Right renal pelvis (tissue), 4 donors: ENCODE data around the gene SLC9B1. TPM values are rescaled to one million over a fixed set of nuclear protein-coding genes. Genes with fewer than 3 reads are reported as not detected.

Experiments
- DNase-seq, 4 donors: peaks; one replicate each; pipeline ENCODE4 v3.0.0-alpha.2; 2013; ENCODE audit warnings: low read depth in 4 of 4, low spot score in 3 of 4, missing footprints in 1 of 4
- polyA plus RNA-seq, 4 donors: library from polyadenylated mRNA; unstranded; fragments of 120-200 nt; gene quantifications; one replicate each; pipeline ENCODE4 v1.2.1, GENCODE V29; 2013; ENCODE audit not compliant: insufficient read length in 4 of 4

Gene SLC9B1
- 1 to 10 TPM; 2.9 to 3.8 (median 3.4) TPM for polyA plus RNA-seq

DNA sequence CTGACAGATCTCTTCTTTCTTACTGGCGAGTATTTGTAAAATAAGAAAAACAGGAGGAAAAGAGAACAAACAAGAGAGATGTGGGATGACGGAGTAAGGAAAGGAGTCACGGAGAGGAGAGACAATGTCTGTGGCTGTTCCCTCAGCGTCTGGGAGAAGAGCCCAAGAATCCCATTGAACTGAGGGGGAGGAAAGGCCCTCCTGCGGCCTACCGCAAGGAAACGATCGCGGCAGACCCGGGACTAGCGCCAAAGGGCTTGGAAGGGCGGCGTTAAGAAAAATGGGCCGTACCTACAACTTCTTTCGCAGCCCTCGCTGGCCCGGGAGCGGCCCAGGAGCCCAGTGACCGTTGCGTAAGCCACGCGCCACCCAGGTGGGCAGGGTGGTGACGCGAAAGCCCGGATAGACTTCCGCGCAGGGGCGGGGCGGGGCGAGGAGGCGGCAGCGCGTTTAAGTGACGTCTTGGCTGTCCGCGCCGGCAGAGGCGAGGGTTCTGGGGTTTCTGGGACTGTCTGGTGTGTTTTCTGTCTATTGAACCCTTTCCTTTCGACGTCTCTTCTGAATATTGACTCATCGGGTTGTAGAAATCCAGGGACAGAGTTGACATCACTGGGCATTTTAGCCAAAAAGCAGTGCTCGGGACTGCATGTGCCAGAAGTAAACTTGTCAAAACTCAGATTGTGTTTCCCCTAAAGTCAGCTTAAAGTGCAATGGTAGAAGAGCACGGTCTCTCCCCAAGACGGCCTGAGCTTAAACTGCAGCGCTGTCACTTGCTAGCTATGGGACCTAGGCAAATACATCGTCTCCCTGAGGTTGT is at the start of gene SLC9B1:
Gene SLC9B1, minus strand, starts transcription at position 398 of the 817 bp plus-strand sequence. CDS start 27,994 bp downstream, outside the sequence.
- DNase-seq: peak; percentile 82 to 86 (median 83)

- DNase-seq: no peak
Observed at GRCh38 chr4:103067841-103068547, 48.5 kb upstream of the SLC9B1 start.

DNA sequence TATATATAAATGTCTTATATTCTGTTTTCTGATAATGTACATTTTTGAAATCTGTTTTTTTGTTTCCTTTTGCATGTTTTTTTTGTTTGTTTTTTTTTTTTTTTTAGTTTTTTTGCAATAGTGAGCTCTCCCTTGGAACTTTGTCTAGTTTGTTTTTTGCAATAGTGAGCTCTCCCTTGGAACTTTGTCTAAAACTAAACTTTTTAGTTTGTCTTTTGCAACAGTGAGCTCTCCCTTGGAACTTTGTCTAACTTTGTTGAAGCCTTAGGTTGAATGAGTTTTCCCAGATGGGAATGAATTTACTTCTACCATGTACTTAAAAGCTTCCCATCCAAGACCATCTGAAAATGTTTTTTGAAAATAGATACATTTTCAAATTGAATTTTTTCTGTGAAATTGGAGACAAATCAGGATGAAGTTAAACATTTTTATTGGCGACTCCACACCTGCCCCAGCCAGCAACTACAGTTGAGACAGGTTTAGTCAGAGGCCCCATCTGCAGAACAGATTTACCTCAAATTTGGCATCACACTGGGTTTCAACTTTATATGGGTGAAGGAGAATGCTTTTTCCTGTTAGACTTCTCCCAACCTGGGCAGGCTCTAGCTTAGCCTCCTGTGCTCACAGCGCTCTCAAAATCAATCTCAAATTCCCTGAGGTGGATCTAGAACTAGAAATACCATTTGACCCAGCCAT is 41.1 kb upstream of the SLC9B1 start:
- no peak for DNase-seq

DNA sequence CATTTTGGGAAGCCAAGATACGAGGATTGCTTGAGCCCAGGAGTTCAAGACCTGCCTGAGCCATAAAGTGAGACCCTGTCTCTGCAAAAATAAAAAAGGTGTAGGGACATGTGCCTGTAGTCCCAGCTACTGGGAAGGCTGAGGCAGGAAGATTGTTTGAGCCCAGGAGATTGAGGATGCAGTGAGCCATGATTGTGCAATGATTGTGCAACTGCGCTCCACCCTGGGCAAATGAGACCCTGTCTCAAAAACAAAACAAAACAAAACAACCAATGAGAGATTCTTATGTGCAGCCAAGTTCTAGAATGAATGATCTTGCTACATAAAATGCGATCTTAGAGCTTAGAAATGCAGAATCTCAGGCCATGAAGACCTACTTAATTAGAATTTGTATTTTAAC is 34.5 kb upstream of the SLC9B1 start:
- no peak for DNase-seq

DNA sequence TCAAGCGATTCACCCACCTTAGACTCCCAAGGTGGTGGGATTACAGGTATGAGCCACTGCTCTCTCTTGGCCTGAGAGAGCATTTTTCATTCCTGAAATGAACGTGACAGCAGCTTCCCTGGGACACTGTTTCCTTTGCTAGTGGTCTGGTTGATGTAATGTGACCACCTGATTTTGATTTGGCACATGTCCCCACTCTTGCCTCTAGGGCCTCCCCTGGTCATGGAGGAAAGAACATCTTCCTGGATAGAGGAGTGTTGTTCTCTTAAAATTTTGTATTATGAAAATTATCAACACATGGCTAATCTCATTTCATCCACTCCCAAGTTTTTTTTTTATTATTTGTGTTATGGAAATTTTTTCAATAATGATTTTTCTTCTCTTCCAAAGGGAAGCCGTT is 33.3 kb upstream of the SLC9B1 start:
- no peak for DNase-seq

- DNase-seq: no peak
Observed at GRCh38 chr4:103052145-103052544, 32.6 kb upstream of the SLC9B1 start.

DNA sequence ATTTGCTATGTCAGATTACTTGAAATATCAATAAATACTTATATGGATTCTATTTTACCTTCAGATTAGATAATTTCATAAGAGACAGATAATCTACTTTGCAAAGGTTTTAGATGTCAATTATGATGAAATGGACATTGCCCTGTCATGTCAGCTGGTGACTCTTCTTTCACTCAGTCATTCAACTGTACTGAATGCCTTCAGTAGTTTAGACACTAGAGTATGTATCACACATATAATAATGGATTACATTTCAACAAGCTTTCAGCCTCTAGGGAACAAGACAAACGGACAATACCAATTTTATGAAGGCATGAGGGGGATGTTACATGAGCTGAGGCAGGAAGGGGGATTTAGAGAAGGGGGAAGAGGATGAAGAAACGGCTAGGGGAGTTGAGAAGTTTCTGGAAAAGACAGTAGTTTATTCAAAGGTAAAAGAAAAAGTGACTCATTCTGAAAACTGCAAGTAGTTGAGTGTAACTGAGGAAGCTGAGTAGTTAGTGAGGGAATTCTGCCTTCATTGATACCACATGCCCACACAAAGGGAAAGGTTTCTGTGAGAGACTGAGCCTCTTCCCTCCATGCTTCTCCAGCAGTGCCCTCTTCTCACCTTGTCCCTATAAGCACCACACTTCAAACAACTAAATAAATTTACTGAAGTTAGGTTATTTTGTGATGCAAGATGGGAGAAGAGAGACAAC is 31.4 kb upstream of the SLC9B1 start:
- no peak for DNase-seq

DNA sequence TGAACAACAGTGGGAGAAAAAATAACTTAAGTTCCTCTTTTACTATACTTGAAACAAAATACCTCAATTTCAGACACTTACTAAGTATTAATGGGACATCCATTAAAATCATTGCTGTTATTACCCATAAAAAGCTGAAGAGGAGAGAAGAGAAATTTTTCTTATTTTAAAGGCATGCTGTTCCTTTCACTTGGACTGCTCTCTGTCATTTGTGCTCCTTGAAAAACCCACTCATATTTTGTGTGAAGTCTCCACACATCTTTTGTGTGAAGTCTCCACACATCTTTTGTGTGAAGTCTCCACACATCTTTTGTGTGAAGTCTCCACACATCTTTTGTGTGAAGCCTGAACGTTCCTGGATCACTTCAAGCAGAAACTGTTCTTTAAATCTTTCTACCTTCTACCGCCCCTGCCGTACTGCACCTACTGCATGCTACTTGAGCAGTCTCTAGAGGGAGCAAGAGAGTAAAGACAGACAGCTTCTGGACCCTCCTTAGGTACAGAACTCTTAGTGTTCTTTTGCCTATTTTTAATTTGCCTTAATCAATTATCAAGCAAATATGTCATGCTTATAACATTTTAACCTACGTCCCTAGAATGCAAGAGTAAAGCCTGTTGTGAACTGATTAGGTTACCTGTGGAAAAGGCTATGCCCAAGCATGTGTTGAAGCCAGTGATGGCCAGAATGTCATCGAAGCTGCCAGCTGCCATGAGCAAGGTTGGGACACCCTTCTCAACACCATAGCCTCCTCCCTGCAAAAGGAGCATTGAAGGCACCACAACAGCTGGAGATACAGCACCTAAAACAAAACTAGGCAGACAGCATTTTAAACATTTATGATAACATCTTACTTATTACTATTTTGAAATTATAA is 27.1 kb upstream of the SLC9B1 start:
- DNase-seq: peak in 3 of 4 donors; percentile 2 to 11 (median 3)

DNA sequence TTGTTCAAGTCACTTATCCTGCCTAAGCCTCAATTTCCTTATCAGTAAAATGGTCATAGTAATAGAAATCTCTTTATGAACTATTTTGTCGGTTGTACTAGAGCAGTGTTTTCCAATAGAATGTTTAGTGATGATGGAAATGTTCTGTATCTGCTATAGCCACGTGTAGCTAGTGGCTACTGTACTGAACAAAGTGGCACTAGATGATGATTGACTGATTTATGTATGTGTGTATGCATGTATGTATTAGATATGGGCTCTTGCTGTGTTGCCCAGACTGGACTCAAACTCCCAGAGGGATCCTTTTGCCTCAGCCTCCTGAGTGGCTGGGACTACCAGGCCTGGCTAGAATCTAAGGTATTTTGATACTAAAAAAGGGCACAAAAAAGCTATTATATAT is 24.7 kb upstream of the SLC9B1 start:
- DNase-seq: no peak

GRCh38 chr4:103036169-103036568 is 16.7 kb upstream of the SLC9B1 start:
- no peak for DNase-seq

DNA sequence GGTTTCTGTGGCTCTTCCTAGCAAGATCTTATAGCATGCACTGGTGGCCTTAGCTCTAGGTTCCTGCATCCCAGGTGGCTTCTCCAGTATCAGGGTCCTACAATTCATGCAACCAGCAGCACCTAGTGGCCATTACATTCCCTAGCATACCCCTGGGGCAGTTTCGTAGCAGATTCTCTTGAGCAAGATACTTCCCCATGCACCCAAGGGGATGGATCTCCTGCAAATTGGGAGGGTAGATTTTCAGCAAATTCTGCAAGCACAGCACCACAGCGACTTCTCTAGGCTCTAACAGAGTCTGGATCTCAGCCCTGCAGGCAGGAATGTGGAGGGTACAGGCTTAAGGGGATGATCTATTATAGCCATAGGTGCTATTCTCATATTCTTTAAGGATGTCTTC is 13.1 kb upstream of the SLC9B1 start:
- DNase-seq: no peak

GRCh38 chr4:103030791-103031190 is 11.3 kb upstream of the SLC9B1 start:
- DNase-seq: no peak

DNA sequence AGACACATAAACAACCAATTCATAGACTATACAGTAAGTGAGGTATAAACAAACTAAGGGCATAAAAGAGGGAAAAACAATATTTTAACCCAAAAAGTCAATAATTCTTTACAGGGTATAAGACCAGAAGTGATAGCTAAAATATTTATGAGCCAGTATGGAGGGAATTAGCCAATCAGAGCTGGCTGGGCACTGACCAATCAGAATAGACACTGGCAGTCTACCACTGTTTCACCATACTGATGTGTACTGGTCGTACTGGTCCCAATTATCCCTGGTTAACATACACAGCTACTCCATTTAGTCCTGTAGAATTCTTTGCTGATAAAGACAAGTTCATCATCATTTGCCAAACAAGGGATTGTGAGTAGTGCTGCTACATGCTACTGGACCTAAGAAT is 9.8 kb upstream of the SLC9B1 start:
- no peak for DNase-seq

GRCh38 chr4:103026868-103027267 is 7.4 kb upstream of the SLC9B1 start:
- DNase-seq: no peak

DNA sequence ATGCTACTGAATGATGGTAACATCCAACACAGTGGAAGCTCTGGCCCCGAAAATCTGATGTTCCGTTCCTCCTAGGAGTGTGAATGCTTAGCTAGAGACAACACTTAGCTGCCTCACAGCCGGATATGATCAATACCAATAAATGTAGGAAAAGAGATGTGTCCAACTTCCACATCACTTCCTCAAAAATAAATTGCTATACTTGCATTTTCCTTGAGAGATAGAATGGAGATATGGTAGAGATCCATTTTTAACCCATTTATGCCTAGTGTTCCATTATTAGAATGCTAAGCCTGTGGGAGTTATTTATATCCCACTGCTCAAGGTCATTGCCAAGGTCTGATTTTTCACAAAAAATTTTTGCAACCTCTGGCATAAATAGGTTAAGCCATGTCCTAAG is 5.5 kb upstream of the SLC9B1 start:
- DNase-seq: no peak

DNA sequence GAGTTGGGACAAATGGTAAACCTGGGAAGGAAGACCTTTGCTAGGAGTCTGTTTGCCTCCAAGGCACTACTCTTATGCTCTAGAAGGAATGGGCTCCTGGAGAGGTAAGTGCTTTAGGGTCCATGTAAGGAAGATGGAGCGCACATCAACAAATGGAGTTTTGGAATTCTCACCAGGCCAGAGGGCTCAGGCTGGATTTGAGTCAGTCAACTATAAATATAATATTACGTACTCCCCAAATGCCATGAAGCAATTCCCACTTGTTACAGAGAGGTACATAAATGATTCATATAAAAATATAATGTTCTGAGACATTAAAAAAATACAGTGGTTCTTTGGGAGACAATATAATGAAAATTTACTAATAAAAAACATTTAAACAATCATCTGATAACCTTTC is 1.6 kb upstream of the SLC9B1 start:
- no peak for DNase-seq

- peak in 1 of 4 donors; percentile 10 for DNase-seq
Observed at GRCh38 chr4:103018391-103019307, 856 bp downstream of the SLC9B1 start.

GRCh38 chr4:103012551-103012950 is 7.0 kb downstream of the SLC9B1 start:
- DNase-seq: no peak

GRCh38 chr4:103012060-103012459 is 7.4 kb downstream of the SLC9B1 start:
- DNase-seq: no peak
